Activated CD4-positive, alpha-beta T cell treated with anti-CD3 and anti-CD28 coated beads, Interleukin-2, amount 10 ng/mL, durations not matched to agents 7 days and 5 days (primary cell): ENCODE measurements around the gene CSAG3. TPM values are rescaled to one million over a fixed set of nuclear protein-coding genes. Genes with fewer than 3 reads are reported as not detected.
"Not testable (repeated sequence)": the region's sequence is repeated elsewhere in the genome, so short reads cannot be mapped to it uniquely, and the experiment has no call there.

Experiments
- CTCF ChIA-PET: fragments of 350-600 bp; sonication (Branson Sonifier 250); formaldehyde crosslinking; loops from one replicate; lab custom pipeline; 2021; ENCODE audit warnings: antibody characterized with exemption; lab: Charles Lee
- POLR2A ChIA-PET: fragments of 350-600 bp; sonication (Branson Sonifier 250); formaldehyde crosslinking; loops from one replicate; lab custom pipeline; 2021; ENCODE audit warnings: antibody characterized with exemption; lab: Charles Lee
- DNase-seq: peaks from one replicate; pipeline ENCODE4 v3.0.0-alpha.2; 2020
- H3K27ac Mint-ChIP-seq: one replicate; pipeline ENCODE4 v1.8.0; 2021; ENCODE audit warnings: mild to moderate bottlenecking, moderate library complexity, mixed read lengths
- H3K27me3 Mint-ChIP-seq: one replicate; pipeline ENCODE4 v1.8.0; 2021; ENCODE audit warnings: mixed read lengths
- H3K36me3 Mint-ChIP-seq: one replicate; pipeline ENCODE4 v1.8.0; 2021; ENCODE audit warnings: low read depth, mixed read lengths
- H3K4me1 Mint-ChIP-seq: one replicate; pipeline ENCODE4 v1.8.0; 2021; ENCODE audit warnings: mixed read lengths
- H3K4me3 Mint-ChIP-seq: one replicate; pipeline ENCODE4 v1.8.0; 2021; ENCODE audit warnings: mild to moderate bottlenecking, moderate library complexity, mixed read lengths
- H3K9me3 Mint-ChIP-seq: one replicate; pipeline ENCODE4 v1.8.0; 2021; ENCODE audit warnings: mixed read lengths
- total RNA-seq, 2 experiments: library from RNA; stranded (reverse); gene quantifications; one replicate each; pipeline ENCODE4 v1.2.3, GENCODE V29; 2021

CSAG3 gene
- total RNA-seq, result under 1 TPM; 0.35 to 0.62 TPM

DNA sequence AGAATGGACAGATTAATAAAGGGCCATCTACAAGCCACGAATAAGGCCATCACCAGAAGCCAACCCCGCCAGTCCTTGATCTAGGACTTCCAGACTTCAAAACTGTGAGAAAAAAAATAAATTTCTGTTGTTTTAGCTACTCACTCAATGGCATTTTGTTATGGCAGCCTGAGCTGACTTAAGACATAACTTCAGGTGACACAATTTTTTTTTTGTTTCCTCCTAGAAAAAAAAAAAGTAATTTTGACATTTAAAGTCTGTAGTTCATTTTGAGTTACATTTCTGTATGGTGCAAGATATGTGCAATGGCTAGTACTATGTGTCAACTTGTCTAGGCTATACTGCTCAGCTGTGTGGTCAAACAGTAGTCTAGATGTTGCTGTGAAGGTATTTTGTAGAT is at the start of gene CSAG3:
TSS of gene CSAG3 (plus strand) at position 301 of the 400 bp plus-strand sequence.
- H3K4me1 Mint-ChIP-seq, POLR2A ChIA-PET, H3K9me3 Mint-ChIP-seq, H3K27ac Mint-ChIP-seq, H3K36me3 Mint-ChIP-seq, H3K4me3 Mint-ChIP-seq, H3K27me3 Mint-ChIP-seq, CTCF ChIA-PET, DNase-seq: not testable (repeated sequence)

DNA sequence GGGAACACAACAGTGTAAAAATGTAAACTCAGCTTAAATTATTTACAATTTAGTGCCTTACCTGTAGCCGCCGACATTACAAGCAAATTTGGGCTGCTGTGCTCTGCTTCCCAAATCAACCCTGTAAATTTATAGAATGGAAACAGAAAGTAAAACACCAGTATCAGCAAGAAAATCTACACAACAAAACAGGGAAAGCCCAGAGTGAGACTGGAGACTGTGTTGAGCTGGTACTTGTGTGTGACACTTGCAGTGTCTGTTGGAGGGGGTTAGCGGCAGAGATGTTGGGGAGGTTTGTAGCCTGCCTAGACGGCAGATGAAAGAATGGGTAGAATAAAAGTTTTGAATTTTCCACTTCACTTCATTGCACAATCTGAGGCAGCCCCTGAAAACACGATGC is 45.8 kb upstream of the CSAG3 start:
- H3K4me3 Mint-ChIP-seq, POLR2A ChIA-PET: not testable (repeated sequence)

DNA sequence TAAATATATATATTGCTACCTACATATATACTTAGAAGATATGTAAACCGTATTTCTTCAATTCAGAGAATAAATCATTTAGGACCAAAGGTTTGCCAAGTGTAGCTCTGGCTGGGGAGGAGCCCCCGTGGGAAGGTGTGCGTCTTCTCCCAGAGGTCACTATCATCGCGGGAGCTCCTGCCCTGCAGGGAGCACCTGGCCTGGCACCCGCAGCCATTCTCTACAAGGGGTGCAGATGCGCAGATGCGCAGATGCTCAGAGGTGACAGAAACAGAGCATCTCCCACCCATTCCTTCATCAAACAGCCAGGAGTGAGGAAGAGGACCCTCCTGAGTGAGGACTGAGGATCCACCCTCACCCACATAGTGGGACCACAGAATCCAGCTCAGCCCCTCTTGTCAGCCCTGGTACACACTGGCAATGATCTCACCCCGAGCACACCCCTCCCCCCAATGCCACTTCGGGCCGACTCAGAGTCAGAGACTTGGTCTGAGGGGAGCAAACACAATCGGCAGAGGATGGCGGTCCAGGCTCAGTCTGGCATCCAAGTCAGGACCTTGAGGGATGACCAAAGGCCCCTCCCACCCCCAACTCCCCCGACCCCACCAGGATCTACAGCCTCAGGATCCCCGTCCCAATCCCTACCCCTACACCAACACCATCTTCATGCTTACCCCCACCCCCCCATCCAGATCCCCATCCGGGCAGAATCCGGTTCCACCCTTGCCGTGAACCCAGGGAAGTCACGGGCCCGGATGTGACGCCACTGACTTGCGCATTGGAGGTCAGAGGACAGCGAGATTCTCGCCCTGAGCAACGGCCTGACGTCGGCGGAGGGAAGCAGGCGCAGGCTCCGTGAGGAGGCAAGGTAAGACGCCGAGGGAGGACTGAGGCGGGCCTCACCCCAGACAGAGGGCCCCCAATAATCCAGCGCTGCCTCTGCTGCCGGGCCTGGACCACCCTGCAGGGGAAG is 44.9 kb upstream of the CSAG3 start, which contains the start of gene MAGEA2B:
TSS of gene MAGEA2B (plus strand) at position 814 of the 973 bp plus-strand sequence. CDS start 2,479 bp downstream, outside the sequence.
- DNase-seq, H3K4me3 Mint-ChIP-seq, H3K36me3 Mint-ChIP-seq, H3K27ac Mint-ChIP-seq, CTCF ChIA-PET, H3K9me3 Mint-ChIP-seq, H3K27me3 Mint-ChIP-seq, H3K4me1 Mint-ChIP-seq, POLR2A ChIA-PET: not testable (repeated sequence)

More for the DNA sequence above, 45.8 kb upstream of the CSAG3 start:
- DNase-seq, H3K27ac Mint-ChIP-seq, H3K9me3 Mint-ChIP-seq, H3K27me3 Mint-ChIP-seq, H3K36me3 Mint-ChIP-seq, CTCF ChIA-PET, H3K4me1 Mint-ChIP-seq: not testable (repeated sequence)

- ChIA-PET POLR2A (no interaction called here), CTCF (interaction anchor here (0.5 kb wide), 1 partner anchor 655 kb away, joined by 3 read pairs; no protein-coding TSS in a partner anchor)
- no peaks in the 10 kb centered on the region for H3K36me3 Mint-ChIP-seq
- no peaks in the 10 kb centered on the region for H3K4me1 Mint-ChIP-seq
- no peaks in the 10 kb centered on the region for H3K9me3 Mint-ChIP-seq
- no peak overlapping the region for H3K4me3 Mint-ChIP-seq
- H3K27ac Mint-ChIP-seq, result no peak overlapping the region
- no peak for DNase-seq
- peaks cover 6% of the 10 kb centered on the region for H3K27me3 Mint-ChIP-seq
These were observed 33.6 kb upstream of the CSAG3 start for GRCh38 chrX:152725409-152725808.

- Mint-ChIP-seq H3K27me3 (peaks cover 8% of the 10 kb centered on the region), H3K36me3 (no peaks in the 10 kb centered on the region), H3K4me1 (peaks cover 2% of the 10 kb centered on the region), H3K9me3 (no peaks in the 10 kb centered on the region), H3K4me3 (no peak within 1 kb of the TSS), H3K27ac (no peak within 1 kb of the TSS)
- no peak for DNase-seq
- POLR2A ChIA-PET, result no interaction called here
- CTCF ChIA-PET, result no interaction called here
These were observed 25.6 kb upstream of the CSAG3 start, which contains the start of the genes CSAG1 and MAGEA12 for GRCh38 chrX:152733261-152733975. Gene CSAG1 (minus strand): TSS chrX:152733721. CDS start chrX:152732460, 1,261 bp downstream. Gene MAGEA12 (plus strand): TSS chrX:152733757. CDS start chrX:152736162, 2,405 bp downstream.

- DNase-seq, H3K27me3 Mint-ChIP-seq, H3K27ac Mint-ChIP-seq, H3K36me3 Mint-ChIP-seq, POLR2A ChIA-PET, H3K4me3 Mint-ChIP-seq, CTCF ChIA-PET, H3K9me3 Mint-ChIP-seq, H3K4me1 Mint-ChIP-seq: not testable (repeated sequence)
These were observed 24.7 kb upstream of the CSAG3 start for GRCh38 chrX:152734143-152734858.

GRCh38 chrX:152735101-152735500 is 23.9 kb upstream of the CSAG3 start:
- POLR2A ChIA-PET, result no interaction called here
- DNase-seq, result no peak
- H3K27ac Mint-ChIP-seq, result no peak overlapping the region
- H3K27me3 Mint-ChIP-seq, result peaks cover 2% of the 10 kb centered on the region
- H3K36me3 Mint-ChIP-seq, result no peaks in the 10 kb centered on the region
- CTCF ChIA-PET, result no interaction called here
- H3K4me3 Mint-ChIP-seq, result no peak overlapping the region
- peaks cover 2% of the 10 kb centered on the region for H3K4me1 Mint-ChIP-seq
- no peaks in the 10 kb centered on the region for H3K9me3 Mint-ChIP-seq

GRCh38 chrX:152735860-152736511 is 23.0 kb upstream of the CSAG3 start:
- POLR2A ChIA-PET, result no interaction called here
- no peak for DNase-seq
- Mint-ChIP-seq H3K27me3 (no peaks in the 10 kb centered on the region), H3K27ac (no peak overlapping the region), H3K36me3 (no peaks in the 10 kb centered on the region), H3K9me3 (no peaks in the 10 kb centered on the region), H3K4me1 (peaks cover 2% of the 10 kb centered on the region), H3K4me3 (no peak overlapping the region)
- CTCF ChIA-PET, result no interaction called here

DNA sequence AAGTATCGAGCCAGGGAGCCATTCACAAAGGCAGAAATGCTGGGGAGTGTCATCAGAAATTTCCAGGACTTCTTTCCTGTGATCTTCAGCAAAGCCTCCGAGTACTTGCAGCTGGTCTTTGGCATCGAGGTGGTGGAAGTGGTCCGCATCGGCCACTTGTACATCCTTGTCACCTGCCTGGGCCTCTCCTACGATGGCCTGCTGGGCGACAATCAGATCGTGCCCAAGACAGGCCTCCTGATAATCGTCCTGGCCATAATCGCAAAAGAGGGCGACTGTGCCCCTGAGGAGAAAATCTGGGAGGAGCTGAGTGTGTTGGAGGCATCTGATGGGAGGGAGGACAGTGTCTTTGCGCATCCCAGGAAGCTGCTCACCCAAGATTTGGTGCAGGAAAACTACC is 22.5 kb upstream of the CSAG3 start:
- H3K9me3 Mint-ChIP-seq, H3K27me3 Mint-ChIP-seq, CTCF ChIA-PET, POLR2A ChIA-PET, H3K4me1 Mint-ChIP-seq, H3K36me3 Mint-ChIP-seq, H3K4me3 Mint-ChIP-seq, DNase-seq, H3K27ac Mint-ChIP-seq: not testable (repeated sequence)

GRCh38 chrX:152738560-152738959 is 20.5 kb upstream of the CSAG3 start:
- no peaks in the 10 kb centered on the region for H3K27me3 Mint-ChIP-seq
- H3K27ac Mint-ChIP-seq, result no peak overlapping the region
- POLR2A ChIA-PET, result no interaction called here
- DNase-seq, result no peak
- no peak overlapping the region for H3K4me3 Mint-ChIP-seq
- CTCF ChIA-PET, result no interaction called here
- no peaks in the 10 kb centered on the region for H3K4me1 Mint-ChIP-seq
- H3K9me3 Mint-ChIP-seq, result no peaks in the 10 kb centered on the region
- H3K36me3 Mint-ChIP-seq, result no peaks in the 10 kb centered on the region

- CTCF ChIA-PET, H3K27me3 Mint-ChIP-seq, H3K27ac Mint-ChIP-seq, H3K9me3 Mint-ChIP-seq, H3K4me3 Mint-ChIP-seq, H3K4me1 Mint-ChIP-seq, H3K36me3 Mint-ChIP-seq, POLR2A ChIA-PET, DNase-seq: not testable (repeated sequence)
These were observed 5.0 kb upstream of the CSAG3 start, which contains the start of gene MAGEA2 for GRCh38 chrX:152753686-152754650. Gene MAGEA2 (minus strand): TSS chrX:152753842. CDS start chrX:152751363, 2,479 bp downstream.
